NCI-H748 treated with DMSO at 0.1 percent for 48 hours (cell line): Measurements from ENCODE around the gene IL1RAP.

Experiments used
- DNase-seq: peaks from one replicate; lab custom pipeline; 2025; lab: John Stamatoyannopoulos, UW

Gene IL1RAP

DNA sequence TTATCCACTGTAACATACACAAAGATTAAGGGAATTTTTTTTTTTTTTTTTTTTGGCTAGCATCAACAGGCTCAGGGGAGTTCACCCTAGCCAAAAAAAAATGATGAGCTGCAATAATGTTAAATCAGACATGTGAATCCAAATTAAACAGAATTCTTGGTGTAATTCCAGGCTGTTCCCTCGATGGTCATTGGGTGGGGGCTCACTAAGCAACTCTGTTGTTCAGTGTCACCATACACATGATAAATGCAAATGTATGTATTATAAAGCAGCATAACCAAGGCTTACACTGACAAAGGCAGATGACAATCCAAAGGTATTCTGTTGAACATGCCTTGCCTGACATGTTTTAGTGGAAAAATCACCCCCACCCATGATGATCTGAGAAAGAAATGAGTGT is 29.0 kb downstream of the IL1RAP start:
- DNase-seq: no peak

DNA sequence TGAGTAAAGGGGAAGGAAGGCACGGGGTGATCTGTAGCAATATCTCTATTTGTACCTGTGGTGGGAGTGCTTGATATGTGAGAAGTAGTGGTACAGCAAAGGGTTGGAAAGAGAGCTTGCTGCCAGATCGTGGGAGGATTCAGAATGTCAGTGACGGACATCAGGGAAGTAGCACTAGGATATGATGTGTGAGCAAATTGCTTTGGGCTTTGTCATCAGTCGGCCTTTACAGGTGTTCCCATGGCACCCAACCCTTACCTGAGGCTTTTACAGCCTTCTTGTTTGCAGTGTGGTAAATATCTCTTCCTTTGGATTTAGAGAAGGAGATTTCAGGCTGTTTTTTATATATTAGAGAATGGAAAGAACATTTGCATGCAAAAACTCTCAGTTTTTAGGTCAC is 29.8 kb downstream of the IL1RAP start:
- DNase-seq: no peak

DNA sequence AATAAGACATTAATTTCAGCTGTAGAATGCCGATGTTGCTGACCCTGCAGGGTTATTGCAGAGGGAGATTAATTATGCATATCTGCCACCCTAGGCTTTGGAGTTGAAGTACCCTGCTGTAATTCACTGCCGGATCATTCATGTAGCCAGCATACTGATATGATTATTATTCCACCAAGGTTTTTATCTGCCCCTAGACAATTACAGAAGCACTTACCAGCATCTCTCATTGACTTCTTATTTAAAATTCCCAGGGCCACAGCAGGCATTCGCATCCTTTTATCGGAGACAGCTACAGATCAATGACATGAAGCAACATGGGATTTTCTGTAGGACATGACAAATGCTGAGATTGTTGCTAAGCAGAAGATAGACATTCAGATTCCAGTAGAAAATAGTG is 31.3 kb downstream of the IL1RAP start:
- DNase-seq: no peak

DNA sequence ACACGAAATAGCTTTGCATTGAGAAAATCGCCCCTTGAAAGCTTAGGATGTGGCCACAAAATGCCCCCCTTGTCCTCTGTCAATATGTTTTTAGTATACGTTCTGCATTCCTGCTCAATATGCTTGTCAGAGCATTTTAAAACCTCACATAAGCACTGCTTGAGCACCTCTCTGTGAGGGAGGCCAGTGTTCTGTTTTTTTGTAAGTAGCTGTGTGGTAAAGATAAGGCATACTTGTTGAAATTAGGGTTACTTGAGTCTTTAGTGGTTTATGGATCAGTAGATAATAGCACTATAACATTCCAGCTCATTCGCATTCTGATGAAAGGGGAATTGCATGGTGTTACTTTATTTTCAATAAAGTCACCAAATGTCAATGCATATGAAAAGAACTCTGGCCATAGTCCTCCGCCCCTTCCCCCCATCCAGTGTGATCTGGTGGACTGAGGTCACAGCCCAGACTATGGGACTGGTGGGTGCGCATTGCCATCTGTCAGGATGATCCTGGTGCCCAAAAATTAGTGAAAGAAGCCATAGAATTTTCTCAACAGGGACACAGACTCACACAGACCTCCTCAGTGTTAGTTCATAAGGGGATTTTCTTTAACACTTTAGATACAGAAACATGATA is 33.1 kb downstream of the IL1RAP start:
- DNase-seq: no peak

DNA sequence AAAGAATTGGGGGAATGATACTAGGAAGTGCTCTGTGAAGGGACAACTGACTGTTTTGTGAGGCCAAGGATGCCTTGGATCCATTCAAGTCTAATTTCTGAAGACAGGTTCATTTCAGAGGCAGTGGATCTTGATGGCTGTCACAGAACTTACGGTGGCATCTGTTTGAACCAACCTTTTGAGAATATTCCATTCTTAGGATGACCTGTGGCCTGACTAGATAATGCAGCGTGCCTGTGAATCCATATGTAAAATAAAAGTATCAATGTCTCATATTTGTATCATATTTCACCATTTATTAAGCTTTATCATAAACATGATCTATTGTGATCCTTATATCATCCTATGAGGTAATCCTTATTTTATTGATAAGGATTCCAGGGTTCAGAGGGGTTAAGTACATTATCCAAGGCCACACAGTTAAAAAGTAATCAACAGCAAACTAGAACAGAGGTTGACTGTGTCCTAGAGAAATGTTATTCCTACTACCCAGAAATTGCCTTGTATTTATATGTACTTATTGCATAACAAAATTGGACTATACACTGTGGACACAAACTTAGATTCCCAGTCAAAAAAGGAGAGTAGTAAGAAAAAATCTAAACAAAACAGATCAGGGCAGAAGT is 34.3 kb downstream of the IL1RAP start:
- no peak for DNase-seq

DNA sequence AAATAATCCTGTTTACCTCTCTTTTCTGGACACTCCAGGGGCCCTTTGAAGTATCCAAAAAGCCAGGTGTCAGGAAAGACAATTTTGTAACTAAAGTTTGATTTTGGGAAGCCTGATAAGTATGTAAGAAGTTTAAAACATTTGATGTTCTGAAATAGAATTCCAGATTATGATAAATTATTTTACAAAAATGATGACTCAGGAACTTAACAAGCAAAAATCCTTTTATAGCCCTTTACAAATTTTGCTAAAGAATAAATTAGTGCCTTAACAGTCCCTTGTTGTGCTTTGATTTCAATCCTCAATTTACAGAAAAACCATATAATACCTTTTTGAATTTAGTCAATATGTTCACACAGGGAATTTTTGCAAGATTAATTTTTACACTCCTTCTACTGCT is 38.1 kb downstream of the IL1RAP start:
- no peak for DNase-seq

DNA sequence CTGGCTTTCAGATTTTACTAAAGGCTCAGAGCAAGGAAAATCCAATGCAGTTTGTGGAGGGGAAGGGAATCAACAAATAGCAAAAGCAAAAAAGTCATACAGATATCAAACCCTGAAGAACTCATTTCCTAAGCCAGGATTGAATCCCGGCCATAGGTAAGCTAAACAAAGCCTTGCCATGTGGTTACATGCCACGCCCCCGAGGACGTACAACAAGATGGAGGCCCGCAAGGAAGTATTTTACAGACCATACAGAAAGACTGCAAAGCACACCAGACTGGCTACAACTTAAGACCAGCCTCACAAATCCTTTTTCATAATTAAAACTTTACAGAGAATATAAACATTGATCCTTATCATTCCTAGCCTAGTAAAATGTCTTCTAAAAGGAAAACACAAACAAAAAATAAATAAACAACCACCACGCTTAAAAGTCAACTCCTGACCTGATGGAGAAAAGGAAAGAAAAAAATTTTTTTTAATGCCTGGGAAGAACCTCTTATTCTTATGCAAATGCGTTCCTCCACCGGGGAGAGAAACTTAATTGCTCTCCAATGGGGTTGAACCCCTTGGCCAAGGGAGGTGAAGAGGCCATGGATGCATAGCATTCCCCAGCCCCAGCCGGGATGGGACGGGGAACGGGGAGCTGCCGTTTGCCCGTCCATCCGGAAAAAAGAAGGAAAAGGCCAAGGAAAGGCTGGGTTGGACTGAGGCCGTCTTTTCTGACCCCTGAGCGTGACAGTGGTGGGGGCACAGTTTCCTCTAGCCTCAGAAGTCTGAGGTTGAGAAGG is 39.3 kb downstream of the IL1RAP start:
- DNase-seq: no peak

DNA sequence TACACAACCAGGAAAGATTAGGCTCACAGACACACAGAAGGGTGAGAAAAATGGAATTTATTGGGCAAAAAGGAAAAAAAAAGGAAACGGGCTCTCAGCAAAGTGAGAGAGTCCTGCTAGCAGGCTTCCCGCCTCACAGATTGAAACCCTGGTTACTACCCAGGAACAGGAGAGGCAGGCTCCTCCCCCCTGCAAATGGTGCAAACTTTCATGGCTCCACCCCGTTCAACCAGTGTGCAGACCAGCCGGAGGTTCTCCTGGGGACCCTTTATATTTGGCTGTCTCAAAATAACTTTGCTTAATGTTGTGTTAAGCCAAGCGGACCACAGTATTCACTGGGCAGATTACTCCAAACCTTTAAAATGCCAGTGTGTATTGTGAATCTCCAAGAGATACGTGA is 40.3 kb downstream of the IL1RAP start:
- no peak for DNase-seq

DNA sequence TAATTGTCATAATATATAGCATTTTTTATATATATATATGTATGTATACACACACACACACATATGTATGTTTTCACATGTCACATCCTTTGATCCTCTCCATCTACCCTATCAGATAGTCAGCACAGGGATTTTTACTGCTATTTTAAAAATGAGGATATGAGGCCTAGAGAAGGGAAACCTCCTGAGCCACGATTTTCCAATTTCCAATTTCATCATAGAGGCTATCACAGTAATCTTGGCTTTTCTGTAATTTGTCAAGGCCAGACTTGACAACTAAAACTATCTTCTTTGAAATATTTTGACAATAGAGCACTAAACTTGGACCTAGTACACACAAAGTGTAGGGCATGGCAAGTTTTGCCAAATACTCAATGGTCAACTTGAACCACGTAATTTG is 42.5 kb downstream of the IL1RAP start:
- no peak for DNase-seq

DNA sequence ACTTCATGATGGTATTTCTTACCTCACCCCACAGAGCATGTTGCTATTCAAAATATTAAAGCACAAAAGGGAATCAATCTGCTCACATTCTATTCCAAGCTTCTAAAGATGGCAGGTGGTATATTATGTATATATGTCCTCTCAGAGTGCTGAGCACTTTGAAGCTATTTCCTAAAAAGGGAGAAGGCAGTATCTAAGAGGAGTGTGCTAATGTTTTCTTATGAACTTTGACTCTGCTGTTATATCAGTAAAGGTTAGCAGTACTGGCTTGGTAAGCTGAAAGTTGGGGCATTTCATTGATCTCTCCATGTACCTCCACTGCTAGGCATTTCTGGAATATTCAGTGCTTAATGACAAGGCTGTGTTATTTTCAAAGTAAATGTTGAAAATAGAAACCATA is 43.4 kb downstream of the IL1RAP start:
- DNase-seq: no peak

DNA sequence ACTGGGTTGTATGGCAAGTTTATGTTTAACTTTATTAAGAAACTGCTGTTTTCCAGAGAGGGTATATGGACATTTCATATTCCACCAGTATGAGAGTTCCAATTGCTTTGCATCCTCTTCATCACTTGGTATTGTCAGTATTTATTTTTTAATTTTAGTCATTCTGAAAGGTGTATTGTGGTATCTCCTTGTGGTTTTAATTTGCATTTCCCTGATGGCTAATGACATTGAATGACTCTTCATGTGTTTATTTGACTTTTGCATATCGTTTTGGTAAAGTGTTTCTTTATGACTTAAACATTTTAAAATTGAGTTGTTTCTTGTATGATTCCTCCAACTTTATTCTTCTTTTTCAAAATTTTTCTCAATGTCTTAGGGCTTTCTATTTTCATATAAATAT is 44.4 kb downstream of the IL1RAP start:
- no peak for DNase-seq

DNA sequence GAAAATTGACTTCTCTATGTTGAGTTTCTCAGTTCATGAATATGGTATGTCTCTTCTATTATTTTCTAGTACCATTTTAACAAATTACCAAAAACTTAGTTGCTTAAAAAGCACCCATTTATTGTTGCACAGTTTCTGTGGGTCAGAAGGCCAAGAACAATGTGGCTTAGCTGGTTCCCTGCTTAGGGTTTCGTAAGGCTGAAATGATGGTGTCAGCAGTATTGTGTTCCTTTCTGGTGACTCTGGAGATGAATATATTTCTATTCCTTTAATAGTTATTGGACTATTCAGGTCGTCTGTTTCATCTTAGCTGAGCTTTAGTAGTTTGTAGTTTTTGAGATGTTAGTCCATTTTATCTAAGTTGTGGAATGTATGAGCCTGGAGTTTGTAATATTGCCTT is 44.9 kb downstream of the IL1RAP start:
- DNase-seq: no peak

DNA sequence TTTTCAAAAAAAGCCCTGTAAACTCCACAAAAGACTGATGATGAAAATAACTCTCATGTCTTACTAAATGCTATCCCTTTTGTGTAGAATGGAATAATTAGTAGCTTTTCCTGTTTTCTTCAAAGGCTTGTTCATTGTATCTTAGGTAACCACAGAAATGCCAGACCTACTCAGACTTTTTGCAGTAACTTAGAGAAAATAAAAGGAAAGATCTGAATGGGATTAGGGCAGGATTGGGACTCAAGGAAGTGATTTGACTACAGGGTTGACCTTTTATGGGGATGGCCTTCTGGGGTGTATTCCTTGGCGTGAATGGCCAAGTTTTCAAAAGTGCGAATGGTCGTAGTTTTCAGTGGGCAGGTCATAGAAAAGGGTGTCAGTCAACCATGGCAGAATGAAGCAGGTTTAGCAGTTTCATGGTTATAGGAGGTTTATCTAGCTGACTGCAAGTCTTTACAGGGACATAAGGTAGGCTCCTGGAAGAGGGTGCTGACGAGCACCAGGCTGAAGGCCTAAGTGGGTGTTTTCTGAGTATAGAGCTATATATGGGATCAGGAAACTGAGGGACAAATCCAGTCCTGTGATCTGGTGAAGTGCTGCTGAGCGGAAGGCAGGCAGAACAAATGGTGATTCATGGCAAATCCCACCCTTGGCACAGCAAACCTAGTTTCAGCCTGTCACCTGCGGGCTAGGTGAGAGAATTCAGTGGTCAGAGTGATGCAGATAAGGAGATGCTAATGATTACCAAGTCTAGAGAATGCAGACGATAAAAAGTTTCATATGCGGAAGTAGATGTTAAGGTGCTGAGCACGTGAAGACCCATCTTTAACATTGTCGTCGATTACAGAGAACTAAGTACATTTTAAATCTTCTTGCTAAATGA is 46.4 kb downstream of the IL1RAP start:
- DNase-seq: no peak

DNA sequence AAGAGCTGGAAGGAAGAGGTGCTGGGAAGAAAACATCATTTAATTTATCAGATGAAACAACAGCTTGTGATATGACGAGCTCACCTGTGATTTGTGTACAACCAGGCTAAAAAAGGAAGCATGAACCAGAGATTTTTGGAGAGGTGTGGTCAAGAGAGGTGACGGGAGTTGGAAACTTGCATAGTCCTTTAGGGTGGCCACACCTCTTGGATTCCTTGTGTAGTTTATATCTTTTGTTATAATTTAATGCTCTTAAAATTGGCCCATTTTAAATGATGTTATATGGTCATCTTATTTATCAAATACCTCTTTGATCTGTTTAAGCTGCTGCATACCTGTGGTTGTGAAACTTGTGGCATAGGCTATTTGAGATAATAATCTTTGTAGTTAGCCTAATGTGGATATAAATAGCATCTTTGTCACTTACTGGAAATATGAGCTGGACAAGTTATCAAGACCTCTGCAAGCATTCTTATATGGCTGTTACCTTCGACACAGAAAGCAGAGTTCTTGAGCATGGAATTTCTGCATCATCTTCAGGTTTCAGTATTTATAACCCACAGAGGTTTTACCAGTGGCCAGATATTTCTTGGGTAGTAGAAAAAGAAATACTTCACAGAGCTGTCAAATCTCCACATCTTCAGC is 49.1 kb downstream of the IL1RAP start:
- no peak for DNase-seq

DNA sequence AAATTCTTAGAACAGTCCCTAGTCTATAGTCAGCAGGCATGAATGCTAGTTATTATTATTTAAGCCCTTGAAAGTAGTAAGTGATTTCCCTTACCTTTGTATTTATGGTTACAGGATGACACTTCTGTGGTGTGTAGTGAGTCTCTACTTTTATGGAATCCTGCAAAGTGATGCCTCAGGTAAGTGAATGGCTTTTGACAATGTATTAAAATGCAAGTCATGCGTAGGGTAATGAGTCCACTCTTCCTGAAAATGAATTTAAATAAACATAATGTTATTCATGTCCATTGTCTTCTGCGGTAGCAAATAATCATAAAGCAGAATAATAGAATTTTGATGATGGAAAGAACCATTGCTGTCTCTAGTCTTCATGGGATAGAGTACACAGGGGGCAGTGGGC is 50.3 kb downstream of the IL1RAP start:
- no peak for DNase-seq

DNA sequence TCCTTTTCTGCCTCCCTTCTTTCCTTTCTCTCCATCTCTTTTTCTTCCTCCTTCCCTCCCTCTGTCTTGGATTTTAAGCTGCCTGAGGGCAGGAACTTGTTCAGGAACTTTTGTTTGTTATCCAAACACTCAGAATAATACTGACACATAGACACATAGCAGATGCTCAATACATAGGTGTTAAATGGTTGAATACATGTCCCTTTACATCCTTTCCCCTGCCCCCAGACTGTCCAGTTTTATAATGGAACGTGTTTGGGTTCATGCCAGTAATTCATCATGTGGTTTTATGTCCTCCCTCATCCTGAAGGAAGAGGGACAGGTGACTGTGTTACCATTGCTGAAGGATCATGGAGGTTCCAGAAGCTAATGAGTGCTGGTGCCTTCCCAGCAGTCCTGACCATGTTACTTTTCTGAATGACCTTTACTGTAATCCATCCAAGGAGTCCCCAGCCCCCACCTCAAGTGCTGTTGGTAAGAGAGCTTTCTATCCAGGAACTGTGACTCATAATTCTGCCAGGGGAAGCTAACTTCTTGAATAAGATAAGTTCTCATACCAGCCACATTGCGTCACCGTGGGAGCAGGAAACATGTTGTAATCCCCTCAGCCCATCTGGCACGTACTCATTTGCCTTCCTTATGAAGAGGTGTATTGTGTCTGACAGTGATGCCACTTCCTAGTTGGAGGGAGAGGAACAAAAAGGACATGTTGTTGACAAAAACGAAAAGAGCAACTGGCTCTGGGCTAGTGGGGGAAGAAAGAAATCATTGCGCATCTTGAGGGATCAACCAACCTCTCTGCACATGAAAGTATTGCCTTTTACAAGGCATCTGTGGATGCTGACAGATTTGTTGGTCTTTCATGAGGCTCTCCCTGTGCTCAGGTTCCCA is 52.4 kb downstream of the IL1RAP start:
- DNase-seq: no peak

DNA sequence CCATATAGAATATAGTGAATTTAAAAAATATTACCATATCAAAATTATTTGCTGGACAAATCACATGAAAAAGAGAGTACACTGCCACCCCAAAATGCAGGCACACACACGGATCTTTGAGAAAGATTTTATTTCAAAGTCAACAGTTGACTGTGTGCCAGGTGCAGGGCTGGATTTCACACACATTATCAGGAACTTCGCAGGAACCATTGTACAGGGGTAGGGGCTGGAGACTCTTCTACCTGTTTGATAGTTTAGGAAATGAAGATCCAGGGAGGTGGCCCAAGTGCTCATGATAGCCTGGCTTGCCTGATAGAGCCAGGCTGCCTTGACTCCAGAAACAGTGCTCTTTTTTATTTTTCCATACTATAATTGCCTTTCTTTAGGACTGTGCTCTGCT is 54.2 kb downstream of the IL1RAP start:
- no peak for DNase-seq

DNA sequence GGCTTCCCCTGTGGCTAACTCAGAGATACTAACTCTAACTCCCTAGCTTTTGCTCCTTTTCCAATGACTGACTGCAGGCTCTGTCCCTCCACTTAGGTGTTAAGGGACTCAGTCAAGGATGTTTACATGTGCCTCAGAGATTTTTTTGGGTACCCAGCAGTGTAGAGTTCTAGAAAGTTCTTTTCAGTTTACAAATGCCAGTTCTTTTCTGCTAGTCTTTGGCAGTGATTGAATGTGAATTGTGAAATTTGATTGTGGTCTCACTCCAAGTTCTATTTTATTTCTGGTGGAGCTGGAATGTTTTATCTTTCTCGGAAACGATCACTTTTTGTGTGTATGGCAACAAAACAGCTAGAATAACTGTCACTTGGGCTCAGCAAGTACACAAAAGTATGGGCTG is 60.6 kb downstream of the IL1RAP start:
- no peak for DNase-seq

DNA sequence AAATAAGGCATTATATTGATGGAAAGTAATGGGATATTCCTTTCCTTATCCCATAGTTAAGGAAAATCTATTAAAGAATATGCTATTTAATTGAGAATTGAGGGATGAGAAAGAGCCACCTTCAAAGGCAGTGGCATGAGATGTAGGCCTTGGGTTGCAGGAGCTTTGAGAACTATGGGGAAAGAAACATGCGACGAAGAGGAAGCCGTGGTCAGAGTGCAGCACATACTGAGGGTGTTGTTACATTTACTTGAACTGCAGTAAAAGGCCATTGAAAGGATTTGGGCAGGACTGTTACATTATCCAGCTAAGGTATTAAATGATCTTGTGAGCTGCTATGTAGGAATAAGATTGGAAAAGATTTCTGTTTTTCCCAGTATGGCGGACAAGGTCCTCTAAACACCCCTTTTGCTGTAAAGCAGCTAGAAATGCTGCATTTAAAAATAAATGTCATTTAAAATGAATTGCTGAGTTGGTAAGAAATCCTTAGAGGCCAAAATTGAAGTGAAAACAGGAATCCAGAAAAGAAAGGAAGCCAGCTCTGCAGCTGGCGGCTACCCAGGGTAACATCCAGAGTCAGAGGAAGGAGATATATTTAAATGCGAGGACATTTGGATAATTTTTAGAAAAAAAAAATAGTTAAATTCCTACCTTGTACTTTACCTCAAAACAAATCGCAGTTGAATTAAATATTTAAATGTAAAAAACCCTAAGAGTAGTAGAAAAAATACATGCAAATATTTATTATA is 61.7 kb downstream of the IL1RAP start:
- no peak for DNase-seq

DNA sequence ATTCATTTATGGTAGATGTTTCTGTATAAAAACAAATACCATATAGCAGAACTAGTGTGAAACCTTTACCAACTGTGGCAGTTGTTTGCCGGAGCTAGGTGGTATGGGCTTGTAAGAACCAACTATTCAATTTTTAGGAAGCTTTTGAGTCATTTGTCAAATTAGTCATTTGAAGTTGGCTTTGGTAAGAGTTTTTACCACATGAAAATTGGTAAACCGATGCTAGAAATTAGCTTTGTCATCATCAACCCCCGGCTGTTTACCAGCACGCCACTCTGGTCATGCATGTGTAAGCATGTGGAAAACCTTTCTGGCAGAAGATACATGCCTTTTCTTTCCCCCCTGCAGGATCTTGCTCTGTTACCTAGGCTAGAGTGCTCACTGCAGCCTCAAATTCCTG is 63.3 kb downstream of the IL1RAP start:
- DNase-seq: no peak
